Measurements from ENCODE around the gene MME.

MME gene

DNA sequence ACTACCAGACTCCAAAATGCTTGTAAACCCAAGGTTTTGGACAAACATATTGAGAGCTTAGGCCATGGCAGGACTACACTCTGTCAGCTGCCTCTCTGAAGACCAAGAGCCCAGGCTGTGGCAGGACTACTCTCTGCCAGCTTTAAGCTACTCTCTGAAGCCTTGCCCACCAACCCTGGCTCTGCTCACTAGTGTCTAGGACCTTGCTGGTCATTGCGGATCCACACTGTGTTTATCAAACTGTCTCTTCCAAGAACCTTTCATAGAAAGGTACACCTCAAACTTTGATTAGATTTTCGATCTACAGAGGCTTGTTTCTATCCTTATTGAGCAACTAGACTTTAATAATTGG is 41.9 kb upstream of the MME start:
- TF ChIP-seq, protein P1, sequence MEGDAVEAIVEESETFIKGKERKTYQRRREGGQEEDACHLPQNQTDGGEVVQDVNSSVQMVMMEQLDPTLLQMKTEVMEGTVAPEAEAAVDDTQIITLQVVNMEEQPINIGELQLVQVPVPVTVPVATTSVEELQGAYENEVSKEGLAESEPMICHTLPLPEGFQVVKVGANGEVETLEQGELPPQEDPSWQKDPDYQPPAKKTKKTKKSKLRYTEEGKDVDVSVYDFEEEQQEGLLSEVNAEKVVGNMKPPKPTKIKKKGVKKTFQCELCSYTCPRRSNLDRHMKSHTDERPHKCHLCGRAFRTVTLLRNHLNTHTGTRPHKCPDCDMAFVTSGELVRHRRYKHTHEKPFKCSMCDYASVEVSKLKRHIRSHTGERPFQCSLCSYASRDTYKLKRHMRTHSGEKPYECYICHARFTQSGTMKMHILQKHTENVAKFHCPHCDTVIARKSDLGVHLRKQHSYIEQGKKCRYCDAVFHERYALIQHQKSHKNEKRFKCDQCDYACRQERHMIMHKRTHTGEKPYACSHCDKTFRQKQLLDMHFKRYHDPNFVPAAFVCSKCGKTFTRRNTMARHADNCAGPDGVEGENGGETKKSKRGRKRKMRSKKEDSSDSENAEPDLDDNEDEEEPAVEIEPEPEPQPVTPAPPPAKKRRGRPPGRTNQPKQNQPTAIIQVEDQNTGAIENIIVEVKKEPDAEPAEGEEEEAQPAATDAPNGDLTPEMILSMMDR (IDR thresholded peaks at IDR 0.05; ENCODE audit: low read length, missing control alignments) = no peak
- DNase-seq (ENCODE audit: low read depth) = no peak
- no peak overlapping the region for H3K4me3 ChIP-seq (replicated peaks; ENCODE audit: low read depth, low read length)

DNA sequence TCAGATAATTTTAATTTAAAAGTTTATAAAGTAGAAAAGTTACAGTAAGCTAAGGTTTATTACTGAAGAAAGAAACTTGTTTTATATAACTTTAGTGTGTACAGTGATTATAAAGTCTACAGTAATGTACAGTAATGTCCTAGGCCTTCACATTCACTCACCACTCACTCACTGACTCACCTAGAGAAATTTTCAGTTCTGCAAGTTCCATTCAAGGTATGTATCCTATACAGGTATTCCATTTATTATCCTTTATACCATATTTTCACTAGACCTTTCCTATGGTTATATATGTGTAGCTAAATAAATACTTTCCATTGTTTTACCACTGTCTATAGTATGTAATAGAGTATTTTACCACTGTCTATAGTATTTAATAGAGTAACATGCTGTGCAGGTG is 33.2 kb upstream of the MME start:
- DNase-seq (ENCODE audit: low read depth) = no peak
- H3K4me3 ChIP-seq (replicated peaks; ENCODE audit: low read depth, low read length) = no peak overlapping the region
- TF ChIP-seq, protein P1 (IDR thresholded peaks at IDR 0.05; ENCODE audit: low read length, missing control alignments) = no peak

DNA sequence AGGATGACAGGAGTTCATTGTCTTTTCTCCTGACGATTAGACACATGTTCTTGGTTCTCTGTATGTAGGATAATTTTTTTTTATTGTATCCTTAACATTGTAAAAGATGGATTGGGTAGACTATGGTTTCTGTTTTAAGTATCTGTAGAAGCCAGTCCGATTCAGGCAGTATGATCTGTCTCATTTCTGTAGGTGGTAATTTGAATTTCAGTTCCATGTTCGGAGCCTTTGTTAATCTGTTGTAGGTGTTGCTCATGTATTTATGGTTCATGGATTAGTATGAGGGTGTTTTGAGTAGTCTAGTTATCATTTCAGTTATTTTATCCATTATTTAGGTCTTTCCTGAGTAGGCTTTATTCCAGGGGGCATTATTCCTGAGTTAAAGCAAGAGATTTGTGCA is 32.4 kb upstream of the MME start:
- H3K4me3 ChIP-seq (replicated peaks; ENCODE audit: low read depth, low read length) = no peak overlapping the region
- TF ChIP-seq, protein P1 (IDR thresholded peaks at IDR 0.05; ENCODE audit: low read length, missing control alignments) = no peak
- no peak for DNase-seq (ENCODE audit: low read depth)

DNA sequence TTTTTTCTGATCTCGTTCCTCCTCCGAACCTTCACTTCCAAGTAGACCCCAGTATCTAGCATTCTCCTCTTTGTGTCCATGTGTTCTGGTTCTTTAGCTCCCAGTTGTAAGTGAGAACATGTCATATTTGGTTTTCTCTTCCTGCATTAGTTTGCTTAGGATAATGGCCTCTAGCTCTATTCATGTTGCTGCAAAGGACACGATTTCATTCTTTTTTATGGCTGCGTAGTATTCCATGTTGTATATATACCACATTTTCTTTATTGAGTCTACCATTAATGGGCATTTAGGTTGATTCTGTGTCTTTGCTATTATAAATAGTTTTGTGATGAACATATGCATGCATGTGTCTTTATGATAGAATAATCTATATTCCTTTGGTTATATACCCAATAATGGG is 30.2 kb upstream of the MME start:
- H3K4me3 ChIP-seq (replicated peaks; ENCODE audit: low read depth, low read length) = no peak overlapping the region
- DNase-seq (ENCODE audit: low read depth) = no peak
- TF ChIP-seq, protein P1 (IDR thresholded peaks at IDR 0.05; ENCODE audit: low read length, missing control alignments) = no peak

DNA sequence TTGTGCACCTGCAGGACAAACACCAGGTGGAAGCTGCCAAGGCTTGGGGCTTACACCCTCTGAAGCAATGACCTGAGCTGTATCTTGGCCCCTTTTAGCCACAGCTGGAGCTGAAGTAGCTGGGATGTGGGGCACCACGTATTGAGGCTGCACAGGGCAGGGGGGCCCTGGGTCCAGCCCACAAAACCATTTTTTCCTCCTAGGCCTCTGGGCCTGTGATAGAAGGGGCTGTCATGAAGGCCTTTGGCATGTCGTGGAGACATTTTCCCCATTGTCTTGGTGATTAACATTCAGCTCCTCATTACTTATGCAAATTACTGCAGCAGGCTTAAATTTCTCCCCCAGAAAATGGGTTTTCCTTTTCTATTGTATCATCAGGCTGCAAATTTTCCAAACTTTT is 27.6 kb upstream of the MME start:
- H3K4me3 ChIP-seq (replicated peaks; ENCODE audit: low read depth, low read length) = no peak overlapping the region
- no peak for DNase-seq (ENCODE audit: low read depth)
- TF ChIP-seq, protein P1 (IDR thresholded peaks at IDR 0.05; ENCODE audit: low read length, missing control alignments) = no peak

DNA sequence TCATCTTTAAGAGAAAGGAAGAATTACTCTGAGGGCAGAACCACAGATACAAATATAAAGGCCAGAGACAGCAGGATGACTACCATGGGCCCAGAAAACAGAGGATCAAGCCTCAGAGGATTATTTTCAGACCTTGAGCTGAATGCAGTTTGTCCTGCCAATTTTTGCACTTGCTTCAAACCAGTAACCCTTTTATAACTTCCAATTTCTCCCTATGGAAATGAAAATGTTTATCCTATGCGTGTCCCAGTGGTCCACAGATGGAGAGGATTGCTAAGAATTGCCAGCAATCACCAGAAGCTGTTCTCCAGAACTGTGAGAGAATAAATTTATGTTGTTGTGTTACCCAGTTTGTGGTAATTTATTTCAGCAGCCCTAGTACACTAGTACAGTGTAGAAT is 26.4 kb upstream of the MME start:
- no peak for DNase-seq (ENCODE audit: low read depth)
- no peak overlapping the region for H3K4me3 ChIP-seq (replicated peaks; ENCODE audit: low read depth, low read length)
- TF ChIP-seq, protein P1 (IDR thresholded peaks at IDR 0.05; ENCODE audit: low read length, missing control alignments) = no peak

DNA sequence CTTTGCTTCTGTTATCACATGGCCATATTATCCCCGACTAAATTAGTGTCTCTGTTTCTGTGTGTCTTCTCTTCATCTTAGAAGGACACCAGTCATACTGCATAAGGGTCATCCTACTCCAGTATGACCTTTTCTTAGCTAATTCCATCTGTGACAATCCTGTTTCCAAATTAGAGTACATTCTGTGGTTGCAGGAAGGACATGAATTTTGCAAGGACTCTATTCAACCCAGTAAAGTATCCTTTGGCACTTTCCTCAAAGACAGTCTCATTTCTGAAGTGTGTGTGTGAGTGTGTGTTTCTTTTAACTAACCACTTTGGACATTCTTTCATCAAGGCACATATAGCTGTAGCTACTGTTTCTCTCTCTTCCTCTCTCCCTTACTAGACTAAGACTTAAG is 15.2 kb upstream of the MME start:
- peak; percentile 23 for DNase-seq (ENCODE audit: low read depth)
- TF ChIP-seq, protein P1 (IDR thresholded peaks at IDR 0.05; ENCODE audit: low read length, missing control alignments) = no peak
- no peak overlapping the region for H3K4me3 ChIP-seq (replicated peaks; ENCODE audit: low read depth, low read length)
